Bronchial epithelial cell (primary cell): ENCODE data around the gene RHBDL1. TPM values are rescaled to one million over a fixed set of nuclear protein-coding genes. Genes with fewer than 3 reads are reported as not detected.

Experiments used
- DNase-seq: peaks from one replicate; pipeline ENCODE4 v3.0.0-alpha.2; 2010; ENCODE audit warnings: low read depth
- FAIRE-seq: peaks from 2 replicates; lab custom pipeline; 2011; peaks lifted over from hg19 to GRCh38; lab: Jason Lieb, UNC
- H3K27me3 ChIP-seq: 2 replicates; pipeline ENCODE4 v1.5.1; 2011; ENCODE audit warnings: low read length; ENCODE audit not compliant: control insufficient read depth, insufficient read depth
- H3K36me3 ChIP-seq: 2 replicates; pipeline ENCODE4 v1.5.1; 2011; ENCODE audit warnings: low read length; ENCODE audit not compliant: control insufficient read depth, insufficient read depth
- H3K4me3 ChIP-seq: 2 replicates; pipeline ENCODE4 v1.5.1; 2011; ENCODE audit warnings: mild to moderate bottlenecking, low read depth, low read length, control low read depth
- CTCF ChIP-seq: IDR thresholded peaks from 2 replicates; pipeline ENCODE4 v1.5.1; 2011; ENCODE audit warnings: mild to moderate bottlenecking, moderate library complexity, low read length, control low read depth, inconsistent platforms; ENCODE audit not compliant: insufficient read depth, severe bottlenecking
- total RNA-seq: library from RNA; depleted of rRNA; stranded (reverse); fragments of >200 nt; gene quantifications from 2 replicates; pipeline ENCODE4 v1.2.1, GENCODE V29; 2014

The RHBDL1 gene
- total RNA-seq, 1 donor from 2014 or later, result 14.0 TPM

- TF ChIP-seq CTCF, result no peak
- Histone ChIP-seq H3K27me3 (no peaks in the 10 kb centered on the region), H3K4me3 (no peak overlapping the region), H3K36me3 (peaks cover 2% of the 10 kb centered on the region)
- FAIRE-seq, result no peak
- DNase-seq, result no peak
These were observed 47.6 kb downstream of the RHBDL1 start for GRCh38 chr16:722835-723633.

- peaks cover 2% of the 10 kb centered on the region for H3K36me3 ChIP-seq
- H3K4me3 ChIP-seq, result no peak overlapping the region
- DNase-seq (no peak), FAIRE-seq (no peak)
- H3K27me3 ChIP-seq, result no peaks in the 10 kb centered on the region
- TF ChIP-seq CTCF, result no peak
These were observed 48.2 kb downstream of the RHBDL1 start for GRCh38 chr16:723695-724094.

- TF ChIP-seq CTCF, result no peak
- no peak for FAIRE-seq
- no peak overlapping the region for H3K4me3 ChIP-seq
- peaks cover 2% of the 10 kb centered on the region for H3K36me3 ChIP-seq
- DNase-seq, result no peak
- no peaks in the 10 kb centered on the region for H3K27me3 ChIP-seq
These were observed 48.9 kb downstream of the RHBDL1 start for GRCh38 chr16:724188-725040.

- DNase-seq, result no peak
- H3K4me3 ChIP-seq, result no peak overlapping the region
- FAIRE-seq, result no peak
- no peaks in the 10 kb centered on the region for H3K27me3 ChIP-seq
- no peak for TF ChIP-seq CTCF
- peaks cover 2% of the 10 kb centered on the region for H3K36me3 ChIP-seq
These were observed 49.5 kb downstream of the RHBDL1 start for GRCh38 chr16:725041-725376.

GRCh38 chr16:725463-726187, 50.2 kb downstream of the RHBDL1 start:
- no peak for TF ChIP-seq CTCF
- Histone ChIP-seq H3K36me3 (peaks cover 2% of the 10 kb centered on the region), H3K27me3 (no peaks in the 10 kb centered on the region), H3K4me3 (no peak overlapping the region)
- no peak for FAIRE-seq
- no peak for DNase-seq
